ENCODE measurements around the gene JPH2.
A peak's percentile ranks its signal among the peaks of the same experiment; 100 is the strongest.

The JPH2 gene

GRCh38 chr20:44113618-44114376 is 73.2 kb downstream of the JPH2 start:
- no peak for DNase-seq (ENCODE audit: extremely low read depth, low read depth)
- TF ChIP-seq CTCF (IDR thresholded peaks at IDR 0.05; ENCODE audit: low read depth, low read length): no peak

GRCh38 chr20:44112889-44113617 is 73.9 kb downstream of the JPH2 start:
- no peak for DNase-seq (ENCODE audit: extremely low read depth, low read depth)
- no peak for TF ChIP-seq CTCF (IDR thresholded peaks at IDR 0.05; ENCODE audit: low read depth, low read length)

- TF ChIP-seq CTCF (IDR thresholded peaks at IDR 0.05; ENCODE audit: low read depth, low read length): no peak
- DNase-seq (ENCODE audit: extremely low read depth, low read depth): no peak
Observed at GRCh38 chr20:44112456-44112855, 74.5 kb downstream of the JPH2 start.

GRCh38 chr20:44111712-44112335 is 75.2 kb downstream of the JPH2 start:
- no peak for DNase-seq (ENCODE audit: extremely low read depth, low read depth)
- no peak for TF ChIP-seq CTCF (IDR thresholded peaks at IDR 0.05; ENCODE audit: low read depth, low read length)

GRCh38 chr20:44110816-44111568 is 76.0 kb downstream of the JPH2 start:
- TF ChIP-seq CTCF (IDR thresholded peaks at IDR 0.05; ENCODE audit: low read depth, low read length): no peak
- DNase-seq (ENCODE audit: extremely low read depth, low read depth): no peak

- no peak for DNase-seq (ENCODE audit: extremely low read depth, low read depth)
- TF ChIP-seq CTCF (IDR thresholded peaks at IDR 0.05; ENCODE audit: low read depth, low read length): peak; percentile 11
Observed at GRCh38 chr20:44109951-44110361, 77.0 kb downstream of the JPH2 start.

Measured in AG09319 (cell line).